Liver (tissue), 3 donors: ENCODE data around the gene MIPEP.

ENCODE experiments used
- HNF4A ChIP-seq, 2 donors: conservative IDR thresholded peaks; 2 replicates each; pipeline ENCODE4 v1.6.1; 2016; ENCODE audit warnings: antibody characterized with exemption in 2 of 2, mild to moderate bottlenecking in 2 of 2
- TF ChIP-seq, protein P1 (sequence below): fragments of 150-350 bp; IDR thresholded peaks from 2 replicates; pipeline ENCODE4 v1.5.1; 2017; ENCODE audit warnings: improper control_type of control experiment, low read depth, low read length; ENCODE audit not compliant: missing input control
- TF ChIP-seq, protein P2 (sequence below): IDR thresholded peaks from 2 replicates; pipeline ENCODE4 v1.6.1; 2016; ENCODE audit warnings: antibody characterized with exemption
- donor health status: healthy.
- donor health status: healthy.

DNA sequence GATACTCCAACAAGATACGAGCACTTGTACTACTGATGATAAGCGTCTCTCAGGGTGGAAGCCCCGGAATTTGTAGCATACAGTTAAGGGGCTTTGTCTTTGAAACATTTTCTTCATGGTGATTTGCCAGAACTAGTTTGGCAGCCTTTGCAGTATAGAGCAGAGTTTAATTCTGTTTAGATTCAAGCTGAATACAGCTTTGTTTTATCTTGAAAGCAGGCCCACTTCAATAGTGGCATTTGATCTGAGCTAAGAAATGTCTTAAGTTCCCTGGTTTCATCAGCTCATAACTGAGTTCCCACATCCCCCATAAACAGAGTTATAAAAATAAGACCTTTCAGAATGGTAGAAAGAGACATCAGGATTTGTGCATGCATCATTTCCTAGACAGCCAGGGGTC lies 125.9 kb downstream of the MIPEP start:
- TF ChIP-seq, protein P1, sequence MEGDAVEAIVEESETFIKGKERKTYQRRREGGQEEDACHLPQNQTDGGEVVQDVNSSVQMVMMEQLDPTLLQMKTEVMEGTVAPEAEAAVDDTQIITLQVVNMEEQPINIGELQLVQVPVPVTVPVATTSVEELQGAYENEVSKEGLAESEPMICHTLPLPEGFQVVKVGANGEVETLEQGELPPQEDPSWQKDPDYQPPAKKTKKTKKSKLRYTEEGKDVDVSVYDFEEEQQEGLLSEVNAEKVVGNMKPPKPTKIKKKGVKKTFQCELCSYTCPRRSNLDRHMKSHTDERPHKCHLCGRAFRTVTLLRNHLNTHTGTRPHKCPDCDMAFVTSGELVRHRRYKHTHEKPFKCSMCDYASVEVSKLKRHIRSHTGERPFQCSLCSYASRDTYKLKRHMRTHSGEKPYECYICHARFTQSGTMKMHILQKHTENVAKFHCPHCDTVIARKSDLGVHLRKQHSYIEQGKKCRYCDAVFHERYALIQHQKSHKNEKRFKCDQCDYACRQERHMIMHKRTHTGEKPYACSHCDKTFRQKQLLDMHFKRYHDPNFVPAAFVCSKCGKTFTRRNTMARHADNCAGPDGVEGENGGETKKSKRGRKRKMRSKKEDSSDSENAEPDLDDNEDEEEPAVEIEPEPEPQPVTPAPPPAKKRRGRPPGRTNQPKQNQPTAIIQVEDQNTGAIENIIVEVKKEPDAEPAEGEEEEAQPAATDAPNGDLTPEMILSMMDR, result no peak
- no peak for TF ChIP-seq HNF4A (conservative IDR thresholded peaks at IDR 0.05)
- TF ChIP-seq, protein P2, sequence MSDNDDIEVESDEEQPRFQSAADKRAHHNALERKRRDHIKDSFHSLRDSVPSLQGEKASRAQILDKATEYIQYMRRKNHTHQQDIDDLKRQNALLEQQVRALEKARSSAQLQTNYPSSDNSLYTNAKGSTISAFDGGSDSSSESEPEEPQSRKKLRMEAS, result no peak
